ENCODE results near the gene ZNF678.
"Not testable (repeated sequence)": the region's sequence is repeated elsewhere in the genome, so short reads cannot be mapped to it uniquely, and the experiment has no call there.

ZNF678 gene

DNA sequence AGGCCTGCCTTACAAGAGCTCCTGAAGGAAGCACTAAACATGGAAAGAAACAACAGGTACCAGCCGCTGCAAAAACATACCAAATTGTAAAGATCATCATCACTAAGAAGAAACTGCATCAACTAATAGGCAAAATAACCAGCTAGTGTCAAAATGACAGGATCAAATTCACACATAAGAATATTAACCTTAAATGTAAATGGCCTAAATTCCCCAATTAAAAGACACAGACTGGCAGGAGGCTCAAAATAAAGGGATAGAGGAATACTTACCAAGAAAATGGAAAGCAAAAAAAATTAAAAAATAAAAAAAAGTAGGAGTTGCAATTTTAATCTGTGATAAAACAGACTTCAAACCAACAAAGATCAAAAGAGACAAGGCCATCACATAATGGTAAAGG is 11.5 kb upstream of the ZNF678 start:
- DNase-seq (ENCODE audit: low read depth): not testable (repeated sequence)

GRCh38 chr1:227556288-227556687 is 7.1 kb upstream of the ZNF678 start:
- DNase-seq (ENCODE audit: low read depth): no peak

GRCh38 chr1:227557962-227558725 is 5.2 kb upstream of the ZNF678 start:
- no peak for DNase-seq (ENCODE audit: low read depth)

DNA sequence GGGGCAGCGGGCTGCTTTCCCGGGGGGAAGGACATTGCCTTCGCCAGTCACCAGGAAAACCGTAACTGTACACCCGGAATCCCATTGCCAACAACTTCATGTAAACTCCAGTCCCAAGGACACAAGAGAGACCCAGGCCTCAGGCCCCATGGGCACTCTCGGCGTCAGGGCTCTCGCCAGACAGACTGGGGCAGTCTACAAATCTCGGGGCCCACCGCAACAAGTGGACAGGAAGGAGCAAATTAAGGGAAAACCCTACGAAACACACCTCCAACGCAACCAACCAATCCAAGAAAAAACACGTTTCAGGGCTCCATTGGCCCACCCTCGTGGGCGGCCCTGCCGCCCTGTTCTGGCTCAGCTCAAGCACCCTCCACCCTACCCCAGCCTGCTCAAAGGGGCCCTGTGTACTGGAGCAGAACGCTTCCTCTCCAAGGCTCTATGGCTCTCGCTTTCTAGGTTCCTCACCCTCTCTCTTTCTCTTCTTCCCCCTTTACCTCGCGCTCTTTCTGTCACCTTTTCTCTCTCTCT is 4.6 kb upstream of the ZNF678 start:
- no peak for DNase-seq (ENCODE audit: low read depth)

GRCh38 chr1:227559499-227559898 is 3.9 kb upstream of the ZNF678 start:
- no peak for DNase-seq (ENCODE audit: low read depth)

DNA sequence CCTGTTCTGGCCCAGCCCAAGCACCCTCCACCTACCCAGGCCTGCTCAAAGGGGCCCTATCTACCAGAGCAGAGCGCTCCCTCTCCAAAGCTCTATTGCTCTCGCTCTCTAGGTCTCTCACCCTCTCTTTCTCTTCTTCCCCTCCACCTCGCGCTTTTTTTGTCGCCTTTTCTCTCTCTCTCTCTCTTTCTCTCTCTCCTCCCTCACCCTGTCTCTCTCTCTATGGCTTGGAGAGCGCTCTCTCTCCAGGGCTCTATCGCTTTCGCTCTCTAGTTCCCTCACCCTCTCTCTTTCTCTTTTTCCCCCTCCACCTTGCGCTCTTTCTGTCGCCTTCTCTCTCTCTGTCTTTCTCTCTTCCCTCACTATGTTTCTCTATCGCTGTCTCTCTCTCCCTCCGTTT is 3.4 kb upstream of the ZNF678 start:
- no peak for DNase-seq (ENCODE audit: low read depth)

- DNase-seq (ENCODE audit: low read depth): no peak
Measured at GRCh38 chr1:227560393-227561173, 2.8 kb upstream of the ZNF678 start.

DNA sequence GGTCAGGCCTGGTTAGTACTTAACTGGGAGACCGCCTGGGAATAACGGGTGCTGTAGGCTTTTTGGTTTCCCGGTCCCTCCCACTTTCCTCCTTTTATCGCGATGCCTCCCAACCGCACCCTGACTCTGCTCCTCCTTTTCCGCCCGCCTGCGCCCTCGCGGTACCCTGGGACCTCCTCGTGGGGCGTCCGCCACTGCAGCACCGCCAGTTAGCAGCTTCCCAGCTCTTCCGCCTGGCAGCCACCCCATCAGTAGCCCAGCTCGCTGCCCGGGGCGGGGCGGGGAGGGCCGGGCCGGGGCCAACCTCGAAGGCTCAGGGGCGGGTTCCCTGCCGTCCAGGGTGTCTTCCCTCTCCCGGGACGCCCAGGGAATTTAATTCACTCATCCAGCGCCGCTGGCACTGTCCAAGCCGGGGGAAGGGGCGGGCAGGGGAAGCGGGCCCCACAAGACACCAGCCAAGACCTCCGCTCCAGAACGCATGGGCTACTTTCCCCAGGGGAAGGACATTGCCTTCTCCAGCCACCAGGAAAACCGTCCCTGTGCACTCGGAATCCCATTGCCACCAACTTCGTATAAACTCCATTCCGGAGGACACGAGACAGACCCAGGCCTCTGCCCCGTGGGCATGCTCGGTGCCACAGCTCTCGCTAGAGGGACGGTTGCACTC is 2.0 kb upstream of the ZNF678 start:
- DNase-seq (ENCODE audit: low read depth): no peak

GRCh38 chr1:227562037-227562436 is 1.3 kb upstream of the ZNF678 start:
- DNase-seq (ENCODE audit: low read depth): no peak

GRCh38 chr1:227562933-227563323 is 428 bp upstream of the ZNF678 start:
- DNase-seq (ENCODE audit: low read depth): no peak

GRCh38 chr1:227567256-227567655 is 3.9 kb downstream of the ZNF678 start:
- no peak for DNase-seq (ENCODE audit: low read depth)

DNA sequence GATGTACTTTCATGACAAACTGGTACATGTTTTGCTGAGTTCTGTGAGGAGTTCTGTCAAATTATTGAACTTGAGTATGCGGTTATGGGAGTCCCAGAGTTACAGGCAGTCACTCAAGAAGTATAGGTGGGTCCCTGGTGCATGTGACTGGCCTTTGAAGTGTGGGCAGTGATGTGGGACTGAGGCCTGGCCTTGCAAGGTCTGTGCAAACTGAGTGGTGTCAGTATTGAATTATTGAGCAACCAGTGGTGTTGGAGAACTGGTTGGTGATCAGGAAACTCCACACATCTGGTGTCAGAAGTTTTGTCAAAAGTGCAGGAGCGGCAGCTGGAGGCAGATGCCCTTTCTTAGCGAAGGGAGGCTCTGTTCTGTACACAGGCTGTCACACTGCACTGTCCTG is 5.2 kb downstream of the ZNF678 start:
- no peak for DNase-seq (ENCODE audit: low read depth)

DNA sequence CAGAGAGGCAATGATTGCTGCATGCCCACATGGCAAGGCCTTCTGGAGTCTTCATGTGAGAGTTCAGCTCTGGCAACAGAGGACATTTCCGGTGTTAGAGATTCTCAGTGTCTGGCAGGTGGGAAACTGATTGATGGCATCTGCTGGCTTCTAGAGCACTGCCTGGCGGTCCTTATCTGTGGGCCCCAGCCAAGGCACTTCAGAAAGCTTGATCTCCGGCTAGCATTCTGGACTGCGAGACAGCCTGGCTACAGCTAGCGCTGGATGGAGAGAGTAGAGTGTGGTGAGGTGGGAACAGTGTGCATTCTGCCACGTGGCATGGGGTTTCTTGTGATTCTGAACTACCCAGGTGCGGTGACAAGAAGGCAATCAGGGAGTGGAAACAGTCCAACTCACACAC is 9.4 kb downstream of the ZNF678 start:
- no peak for DNase-seq (ENCODE audit: low read depth)

- no peak for DNase-seq (ENCODE audit: low read depth)
Measured at GRCh38 chr1:227574926-227575325, 11.6 kb downstream of the ZNF678 start.

- peak; percentile 5 for DNase-seq (ENCODE audit: low read depth)
Measured at GRCh38 chr1:227576189-227576588, 12.8 kb downstream of the ZNF678 start.

GRCh38 chr1:227577500-227577899 is 14.1 kb downstream of the ZNF678 start:
- DNase-seq (ENCODE audit: low read depth): no peak

DNA sequence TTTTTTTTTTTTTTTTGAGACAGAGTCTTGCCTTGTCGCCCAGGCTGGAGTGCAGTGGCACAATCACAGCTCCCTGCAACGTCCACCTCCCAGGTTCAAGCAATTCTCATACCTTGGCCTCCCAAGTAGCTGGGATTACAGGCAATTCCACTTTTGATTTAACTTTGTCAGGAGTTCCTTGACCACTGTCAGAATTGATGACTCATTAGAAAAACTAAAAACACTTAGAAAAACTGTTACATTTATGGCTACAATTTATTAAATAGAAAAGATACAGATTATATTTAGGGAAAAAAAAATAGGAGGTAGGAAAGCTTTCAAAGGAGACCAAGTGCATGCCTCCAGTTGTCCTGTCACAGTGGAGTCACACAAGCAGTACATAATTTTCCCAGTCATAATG is 20.0 kb downstream of the ZNF678 start:
- no peak for DNase-seq (ENCODE audit: low read depth)

DNA sequence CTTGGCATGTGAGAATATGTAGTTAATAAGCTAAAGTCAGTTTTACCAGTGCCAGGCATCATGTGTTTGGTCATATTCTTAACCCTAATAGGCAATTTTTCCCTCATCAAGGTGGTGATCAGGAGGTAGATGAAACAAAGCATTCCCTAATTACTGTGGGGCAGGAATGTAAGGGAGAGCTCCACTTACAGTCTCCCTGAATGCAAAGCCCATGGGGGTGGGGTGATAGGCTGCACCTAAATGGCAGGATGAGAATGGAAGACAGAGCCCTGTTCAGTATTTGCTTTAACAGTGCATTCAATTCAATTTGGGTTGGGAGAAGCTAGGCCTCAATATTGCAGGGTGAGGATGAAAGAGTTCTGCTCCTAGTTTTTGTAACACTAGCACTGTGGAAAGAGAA is 23.4 kb downstream of the ZNF678 start:
- no peak for DNase-seq (ENCODE audit: low read depth)

DNA sequence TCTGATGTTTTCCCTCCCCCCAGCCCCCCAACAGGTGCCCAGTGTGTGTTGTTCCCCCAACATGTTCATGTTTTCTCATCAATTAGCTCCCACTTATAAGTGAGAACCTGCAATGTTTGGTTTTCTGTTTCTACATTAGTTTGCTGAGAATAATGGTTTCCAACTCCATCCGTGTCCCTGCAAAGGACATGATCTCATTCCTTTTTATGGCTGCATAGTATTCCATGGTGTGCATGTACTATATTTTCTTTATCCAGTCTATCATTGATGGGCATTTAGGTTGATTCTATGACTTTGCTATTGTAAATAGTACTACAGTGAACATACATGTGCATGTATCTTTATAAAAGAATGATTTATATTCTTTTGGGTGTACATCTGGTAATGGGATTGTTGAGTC is 24.6 kb downstream of the ZNF678 start:
- no peak for DNase-seq (ENCODE audit: low read depth)

- not testable (repeated sequence) for DNase-seq (ENCODE audit: low read depth)
Measured at GRCh38 chr1:227588769-227589168, 25.4 kb downstream of the ZNF678 start.

- DNase-seq (ENCODE audit: low read depth): not testable (repeated sequence)
Measured at GRCh38 chr1:227589777-227590176, 26.4 kb downstream of the ZNF678 start.

- DNase-seq (ENCODE audit: low read depth): not testable (repeated sequence)
Measured at GRCh38 chr1:227596222-227596621, 32.9 kb downstream of the ZNF678 start.

- DNase-seq (ENCODE audit: low read depth): no peak
Measured at GRCh38 chr1:227603327-227603726, 40.0 kb downstream of the ZNF678 start.
